Neural cell (in vitro differentiated cells): Measurements from ENCODE around the gene PTCD1. TPM values are rescaled to one million over a fixed set of nuclear protein-coding genes. Genes with fewer than 3 reads are reported as not detected.

Experiments used
- H2AFZ ChIP-seq: fragments of 200-600, 300-800 bp; sonication (generic), shearing (Covaris generic); 2 replicates; pipeline ENCODE4 v1.6.0; 2014; ENCODE audit warnings: low read depth, mild to moderate bottlenecking, antibody characterized with exemption, low read length, moderate library complexity
- H3F3A ChIP-seq: fragments of 200-600 bp; shearing (Covaris generic); 2 replicates; pipeline ENCODE4 v1.6.1; 2016; ENCODE audit warnings: mild to moderate bottlenecking, moderate library complexity, mixed read lengths, antibody characterized with exemption, low read length; ENCODE audit not compliant: insufficient read depth, poor library complexity, severe bottlenecking
- H3K27ac ChIP-seq: fragments of 200-600, 300-800 bp; sonication (generic), shearing (Covaris generic); 2 replicates; pipeline ENCODE4 v1.5.1; 2014; ENCODE audit warnings: mild to moderate bottlenecking, low read length, moderate library complexity
- H3K27me3 ChIP-seq: fragments of 300-800, 200-600 bp; sonication (generic), shearing (Covaris generic); 2 replicates; pipeline ENCODE4 v1.6.0; 2014; ENCODE audit warnings: mild to moderate bottlenecking, low read depth, low read length, moderate library complexity; ENCODE audit not compliant: insufficient read depth
- H3K36me3 ChIP-seq: fragments of 300-800, 200-600 bp; sonication (generic), shearing (Covaris generic); 2 replicates; pipeline ENCODE4 v1.5.1; 2014; ENCODE audit warnings: mild to moderate bottlenecking, antibody characterized with exemption, low read length, moderate library complexity; ENCODE audit not compliant: insufficient read depth
- H3K4me2 ChIP-seq: fragments of 300-800, 200-600 bp; sonication (generic), shearing (Covaris generic); 2 replicates; pipeline ENCODE4 v1.6.0; 2014; ENCODE audit warnings: mild to moderate bottlenecking, low read length
- H3K4me3 ChIP-seq: fragments of 300-800, 200-600 bp; sonication (generic), shearing (Covaris generic); 2 replicates; pipeline ENCODE4 v1.5.1; 2014; ENCODE audit warnings: mild to moderate bottlenecking, low read length, moderate library complexity
- H3K79me2 ChIP-seq: fragments of 200-600 bp; shearing (Covaris generic); replicated peaks from 2 replicates; pipeline ENCODE4 v1.6.0; 2014; ENCODE audit warnings: mild to moderate bottlenecking, low read length, moderate library complexity; ENCODE audit not compliant: insufficient read depth
- H3K9ac ChIP-seq: fragments of 300-800, 200-600 bp; sonication (generic), shearing (Covaris generic); 2 replicates; pipeline ENCODE4 v1.6.1; 2016; ENCODE audit warnings: mild to moderate bottlenecking, low read length, mixed read lengths
- H3K9me2 ChIP-seq: fragments of 200-600 bp; shearing (Covaris generic); 2 replicates; pipeline ENCODE4 v1.6.1; 2016; ENCODE audit warnings: mild to moderate bottlenecking, low read length, mixed read lengths; ENCODE audit not compliant: insufficient read depth
- H3K9me3 ChIP-seq: fragments of 200-600, 300-800 bp; sonication (generic), shearing (Covaris generic); 2 replicates; pipeline ENCODE4 v1.6.1; 2016; ENCODE audit warnings: mild to moderate bottlenecking, mixed run types, low read length, moderate library complexity, mixed read lengths
- H4K20me1 ChIP-seq: fragments of 200-600 bp; shearing (Covaris generic); 2 replicates; pipeline ENCODE4 v1.6.1; 2016; ENCODE audit warnings: mild to moderate bottlenecking, mixed run types; ENCODE audit not compliant: insufficient read depth
- EP300 ChIP-seq: fragments of 450-650 bp; conservative IDR thresholded peaks from 2 replicates; pipeline ENCODE4 v1.6.1; 2014; ENCODE audit warnings: antibody characterized with exemption, mild to moderate bottlenecking, moderate library complexity; ENCODE audit not compliant: poor library complexity, severe bottlenecking
- EZH2 ChIP-seq: fragments of 200-600, 300-800 bp; shearing (Covaris generic), sonication (generic); IDR thresholded peaks from 2 replicates; pipeline ENCODE4 v1.6.1; 2014; ENCODE audit warnings: antibody characterized with exemption, low read length, borderline replicate concordance, mild to moderate bottlenecking; ENCODE audit not compliant: insufficient read depth, poor library complexity, severe bottlenecking
- MXI1 ChIP-seq: fragments of 450-650 bp; conservative IDR thresholded peaks from 2 replicates; pipeline ENCODE4 v1.6.1; 2014; ENCODE audit warnings: antibody characterized with exemption, mild to moderate bottlenecking; ENCODE audit not compliant: poor library complexity, severe bottlenecking
- REST ChIP-seq: IDR thresholded peaks from 2 replicates; pipeline ENCODE4 v1.6.1; 2012; ENCODE audit warnings: borderline replicate concordance
- SMC3 ChIP-seq: fragments of 450-650 bp; conservative IDR thresholded peaks from 2 replicates; pipeline ENCODE4 v1.6.1; 2014; ENCODE audit warnings: antibody characterized with exemption, mild to moderate bottlenecking, moderate library complexity; ENCODE audit not compliant: poor library complexity
- TAF1 ChIP-seq: IDR thresholded peaks from 2 replicates; pipeline ENCODE4 v1.6.1; 2012; ENCODE audit warnings: low read depth
- polyA plus RNA-seq: library from polyadenylated mRNA; depleted of rRNA; stranded (reverse); fragments of >200 nt; gene quantifications from 2 replicates; pipeline ENCODE4 v1.2.3, GENCODE V29; 2014
- TF ChIP-seq, protein P1 (sequence below): fragments of 450-650 bp; IDR thresholded peaks from 2 replicates; pipeline ENCODE4 v1.5.1; 2014; ENCODE audit warnings: antibody characterized with exemption, mild to moderate bottlenecking, moderate library complexity; ENCODE audit not compliant: poor library complexity, severe bottlenecking

Gene PTCD1
- polyA plus RNA-seq, 1 donor from 2014 or later: 4.0 TPM

- H3K9me2 ChIP-seq: no peaks in the 10 kb centered on the region
- no peak overlapping the region for H3K4me2 ChIP-seq
- H2AFZ ChIP-seq: no peak overlapping the region
- H3K79me2 ChIP-seq: no peaks in the 10 kb centered on the region
- H3K9ac ChIP-seq: no peak overlapping the region
- H3K9me3 ChIP-seq: no peaks in the 10 kb centered on the region
- no peaks in the 10 kb centered on the region for H3K27me3 ChIP-seq
- TF ChIP-seq REST (no peak), EP300 (no peak), EZH2 (no peak), MXI1 (no peak), TAF1 (no peak), SMC3 (no peak)
- TF ChIP-seq, protein P1, sequence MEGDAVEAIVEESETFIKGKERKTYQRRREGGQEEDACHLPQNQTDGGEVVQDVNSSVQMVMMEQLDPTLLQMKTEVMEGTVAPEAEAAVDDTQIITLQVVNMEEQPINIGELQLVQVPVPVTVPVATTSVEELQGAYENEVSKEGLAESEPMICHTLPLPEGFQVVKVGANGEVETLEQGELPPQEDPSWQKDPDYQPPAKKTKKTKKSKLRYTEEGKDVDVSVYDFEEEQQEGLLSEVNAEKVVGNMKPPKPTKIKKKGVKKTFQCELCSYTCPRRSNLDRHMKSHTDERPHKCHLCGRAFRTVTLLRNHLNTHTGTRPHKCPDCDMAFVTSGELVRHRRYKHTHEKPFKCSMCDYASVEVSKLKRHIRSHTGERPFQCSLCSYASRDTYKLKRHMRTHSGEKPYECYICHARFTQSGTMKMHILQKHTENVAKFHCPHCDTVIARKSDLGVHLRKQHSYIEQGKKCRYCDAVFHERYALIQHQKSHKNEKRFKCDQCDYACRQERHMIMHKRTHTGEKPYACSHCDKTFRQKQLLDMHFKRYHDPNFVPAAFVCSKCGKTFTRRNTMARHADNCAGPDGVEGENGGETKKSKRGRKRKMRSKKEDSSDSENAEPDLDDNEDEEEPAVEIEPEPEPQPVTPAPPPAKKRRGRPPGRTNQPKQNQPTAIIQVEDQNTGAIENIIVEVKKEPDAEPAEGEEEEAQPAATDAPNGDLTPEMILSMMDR: no peak
- no peaks in the 10 kb centered on the region for H3F3A ChIP-seq
- H3K27ac ChIP-seq: no peak overlapping the region
- H3K4me3 ChIP-seq: no peak overlapping the region
- H3K36me3 ChIP-seq: no peaks in the 10 kb centered on the region
- no peaks in the 10 kb centered on the region for H4K20me1 ChIP-seq
Observed at GRCh38 chr7:99448855-99449254, 10.3 kb upstream of the PTCD1 start.

DNA sequence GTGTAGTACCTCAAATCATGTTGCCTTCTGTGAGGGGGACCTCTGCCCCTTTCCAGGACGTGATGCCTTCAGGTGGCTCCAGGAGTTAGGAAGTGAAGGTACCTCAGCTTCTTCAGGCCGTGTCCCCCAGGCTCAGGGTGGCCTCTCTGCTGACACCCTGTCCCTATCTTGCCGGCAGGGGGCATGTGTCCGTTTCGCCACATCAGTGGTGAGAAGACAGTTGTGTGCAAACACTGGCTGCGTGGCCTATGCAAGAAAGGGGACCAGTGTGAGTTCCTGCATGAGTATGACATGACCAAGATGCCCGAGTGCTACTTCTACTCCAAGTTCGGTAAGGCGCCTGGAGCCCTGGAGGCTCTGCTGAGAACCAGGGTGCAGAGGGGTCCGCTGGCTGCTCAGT is 9.3 kb upstream of the PTCD1 start:
- Histone ChIP-seq H4K20me1 (no peaks in the 10 kb centered on the region), H3K4me3 (no peak overlapping the region)

More for the DNA sequence above, 9.3 kb upstream of the PTCD1 start:
- Histone ChIP-seq H3K27me3 (no peaks in the 10 kb centered on the region), H3F3A (no peaks in the 10 kb centered on the region), H3K36me3 (no peaks in the 10 kb centered on the region), H3K4me2 (no peak overlapping the region), H3K79me2 (peaks cover 3% of the 10 kb centered on the region), H3K27ac (no peak overlapping the region), H3K9me3 (no peaks in the 10 kb centered on the region), H3K9me2 (no peaks in the 10 kb centered on the region), H3K9ac (no peak overlapping the region), H2AFZ (no peak overlapping the region)
- no peak for TF ChIP-seq REST
